Panc1 (cell line): ENCODE measurements around the gene ST8SIA1. TPM values are rescaled to one million over a fixed set of nuclear protein-coding genes. Genes with fewer than 3 reads are reported as not detected.

ENCODE experiments used
- ATAC-seq: fragments of 200-7000 bp; cut with Tn5 transposase; 2 replicates; pipeline ENCODE4 v1.9.1; 2020; ENCODE audit warnings: mild to moderate bottlenecking, moderate library complexity
- BruUV-seq: library from RNA; stranded (reverse); fragments of 400-500 nt; replicated peaks from 2 replicates; lab custom pipeline; 2021; lab: Mats Ljungman, UMichigan
- CTCF ChIA-PET: fragments of 300-600 bp; sonication (Branson Sonifier 250); formaldehyde crosslinking; loops from one replicate; lab custom pipeline; 2022; ENCODE audit warnings: antibody characterized with exemption; lab: Charles Lee
- POLR2A ChIA-PET: fragments of 300-600 bp; sonication (Branson Sonifier 250); formaldehyde crosslinking; loops from one replicate; lab custom pipeline; 2022; ENCODE audit warnings: antibody characterized with exemption; lab: Charles Lee
- DNase-seq: peaks from one replicate; pipeline ENCODE4 v3.0.0-alpha.2; 2010; ENCODE audit warnings: low read depth, low spot score
- H3K27ac ChIP-seq: 2 replicates; pipeline ENCODE4 v1.5.1; 2011; ENCODE audit warnings: mild to moderate bottlenecking, low read length, inconsistent platforms
- H3K27me3 ChIP-seq: fragments of 200-500 bp; sonication (Bioruptor generic); 2 replicates; pipeline ENCODE4 v1.6.0; 2014; ENCODE audit warnings: low read length, inconsistent platforms; ENCODE audit not compliant: control insufficient read depth, insufficient read depth
- H3K36me3 ChIP-seq: fragments of 200-500 bp; sonication (Bioruptor generic); 2 replicates; pipeline ENCODE4 v1.5.1; 2014; ENCODE audit warnings: inconsistent platforms, mild to moderate bottlenecking, low read length, moderate library complexity; ENCODE audit not compliant: control insufficient read depth, insufficient read depth
- H3K4me1 ChIP-seq: 2 replicates; pipeline ENCODE4 v1.5.1; 2011; ENCODE audit warnings: inconsistent platforms, mild to moderate bottlenecking, low read length, moderate library complexity; ENCODE audit not compliant: control insufficient read depth, insufficient read depth
- H3K4me3 ChIP-seq, 2 experiments: 2 replicates each; pipeline ENCODE4 v1.5.1; 2011 to 2012; ENCODE audit warnings: low read depth in 2 of 2, low read length in 2 of 2, mild to moderate bottlenecking in 2 of 2, inconsistent platforms in 1 of 2, moderate library complexity in 1 of 2
- H3K9me3 ChIP-seq: fragments of 200-500 bp; sonication (Bioruptor generic); 2 replicates; pipeline ENCODE4 v1.5.1; 2014; ENCODE audit warnings: low read depth, mild to moderate bottlenecking, inconsistent platforms, low read length, moderate library complexity; ENCODE audit not compliant: control insufficient read depth, insufficient read depth
- POLR2AphosphoS5 ChIP-seq: IDR thresholded peaks from 2 replicates; pipeline ENCODE4 v1.6.1; 2012; ENCODE audit warnings: mild to moderate bottlenecking, low read depth, low read length, moderate library complexity
- SIN3A ChIP-seq: IDR thresholded peaks from 2 replicates; pipeline ENCODE4 v1.6.1; 2012; ENCODE audit warnings: low read depth, mild to moderate bottlenecking, low read length, moderate library complexity, borderline replicate concordance; ENCODE audit not compliant: insufficient read depth
- TCF7L2 ChIP-seq: IDR thresholded peaks from 2 replicates; pipeline ENCODE4 v1.6.1; 2011; ENCODE audit warnings: mild to moderate bottlenecking, low read depth, low read length, inconsistent platforms
- in situ Hi-C: cut with HindIII; loops from 2 replicates; pipeline ENCODE4 v1.10.0; 2016; ENCODE audit warnings: low sequenced_read_pairs, low pct_unique_long_range_greater_than_20kb
- intact Hi-C: fragments of 100-400 bp; cut with micrococcal nuclease; formaldehyde crosslinking; loops from one replicate; pipeline ENCODE4 v1.10.0; 2022; ENCODE audit not compliant: unreplicated experiment
- total RNA-seq: library from RNA; stranded (reverse); gene quantifications from one replicate; pipeline ENCODE4 v1.2.1, GENCODE V29; 2021; ENCODE audit not compliant: unreplicated experiment
- TF ChIP-seq, protein P1 (sequence below), 2 experiments: IDR thresholded peaks; 2 replicates each; pipeline ENCODE4 v1.6.1; 2011 to 2012; ENCODE audit warnings: low read depth in 2 of 2, control low read depth in 1 of 2, low read length in 1 of 2, mild to moderate bottlenecking in 1 of 2, moderate library complexity in 1 of 2; ENCODE audit not compliant: insufficient read depth in 1 of 2
- TF ChIP-seq, protein P2 (sequence below): fragments of 450-650 bp; IDR thresholded peaks from 2 replicates; pipeline ENCODE4 v1.5.1; 2017; ENCODE audit warnings: mild to moderate bottlenecking

ST8SIA1 gene
- total RNA-seq, 1 experiment from 2014 or later = 0.13 TPM

DNA sequence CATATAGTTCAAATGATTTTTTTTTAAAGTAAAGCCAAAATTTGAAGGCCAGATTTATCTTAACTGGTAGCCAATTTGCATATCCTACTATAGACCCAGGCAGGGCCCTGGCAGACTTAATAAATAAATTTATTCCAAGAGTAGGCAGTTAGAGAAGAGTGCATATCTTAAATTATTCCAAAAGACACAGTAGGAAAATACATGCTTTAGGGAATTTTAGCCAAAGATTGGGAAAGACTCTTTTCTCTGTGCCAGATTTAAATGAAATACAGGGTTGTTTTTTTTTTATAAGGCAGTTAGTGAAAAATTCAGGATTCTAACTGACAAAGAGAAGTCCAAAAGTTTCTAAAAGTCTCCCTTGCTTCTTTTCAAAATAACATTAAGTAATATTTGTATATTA is 65.5 kb downstream of the ST8SIA1 start:
- CTCF ChIA-PET = no interaction called here
- POLR2A ChIA-PET = no interaction called here
- no peak for DNase-seq
- no peaks in the 10 kb centered on the region for H3K27me3 ChIP-seq
- BruUV-seq = no TSS peak
- in situ Hi-C loops = no loop called here
- TF ChIP-seq, protein P1, sequence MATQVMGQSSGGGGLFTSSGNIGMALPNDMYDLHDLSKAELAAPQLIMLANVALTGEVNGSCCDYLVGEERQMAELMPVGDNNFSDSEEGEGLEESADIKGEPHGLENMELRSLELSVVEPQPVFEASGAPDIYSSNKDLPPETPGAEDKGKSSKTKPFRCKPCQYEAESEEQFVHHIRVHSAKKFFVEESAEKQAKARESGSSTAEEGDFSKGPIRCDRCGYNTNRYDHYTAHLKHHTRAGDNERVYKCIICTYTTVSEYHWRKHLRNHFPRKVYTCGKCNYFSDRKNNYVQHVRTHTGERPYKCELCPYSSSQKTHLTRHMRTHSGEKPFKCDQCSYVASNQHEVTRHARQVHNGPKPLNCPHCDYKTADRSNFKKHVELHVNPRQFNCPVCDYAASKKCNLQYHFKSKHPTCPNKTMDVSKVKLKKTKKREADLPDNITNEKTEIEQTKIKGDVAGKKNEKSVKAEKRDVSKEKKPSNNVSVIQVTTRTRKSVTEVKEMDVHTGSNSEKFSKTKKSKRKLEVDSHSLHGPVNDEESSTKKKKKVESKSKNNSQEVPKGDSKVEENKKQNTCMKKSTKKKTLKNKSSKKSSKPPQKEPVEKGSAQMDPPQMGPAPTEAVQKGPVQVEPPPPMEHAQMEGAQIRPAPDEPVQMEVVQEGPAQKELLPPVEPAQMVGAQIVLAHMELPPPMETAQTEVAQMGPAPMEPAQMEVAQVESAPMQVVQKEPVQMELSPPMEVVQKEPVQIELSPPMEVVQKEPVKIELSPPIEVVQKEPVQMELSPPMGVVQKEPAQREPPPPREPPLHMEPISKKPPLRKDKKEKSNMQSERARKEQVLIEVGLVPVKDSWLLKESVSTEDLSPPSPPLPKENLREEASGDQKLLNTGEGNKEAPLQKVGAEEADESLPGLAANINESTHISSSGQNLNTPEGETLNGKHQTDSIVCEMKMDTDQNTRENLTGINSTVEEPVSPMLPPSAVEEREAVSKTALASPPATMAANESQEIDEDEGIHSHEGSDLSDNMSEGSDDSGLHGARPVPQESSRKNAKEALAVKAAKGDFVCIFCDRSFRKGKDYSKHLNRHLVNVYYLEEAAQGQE (IDR thresholded peaks at IDR 0.05; ENCODE audit: insufficient read depth in 1 of 2, low read depth in 2 of 2, low read length in 1 of 2) = no peak
- TF ChIP-seq POLR2AphosphoS5 (no peak), TCF7L2 (no peak), SIN3A (no peak)
- TF ChIP-seq, protein P2, sequence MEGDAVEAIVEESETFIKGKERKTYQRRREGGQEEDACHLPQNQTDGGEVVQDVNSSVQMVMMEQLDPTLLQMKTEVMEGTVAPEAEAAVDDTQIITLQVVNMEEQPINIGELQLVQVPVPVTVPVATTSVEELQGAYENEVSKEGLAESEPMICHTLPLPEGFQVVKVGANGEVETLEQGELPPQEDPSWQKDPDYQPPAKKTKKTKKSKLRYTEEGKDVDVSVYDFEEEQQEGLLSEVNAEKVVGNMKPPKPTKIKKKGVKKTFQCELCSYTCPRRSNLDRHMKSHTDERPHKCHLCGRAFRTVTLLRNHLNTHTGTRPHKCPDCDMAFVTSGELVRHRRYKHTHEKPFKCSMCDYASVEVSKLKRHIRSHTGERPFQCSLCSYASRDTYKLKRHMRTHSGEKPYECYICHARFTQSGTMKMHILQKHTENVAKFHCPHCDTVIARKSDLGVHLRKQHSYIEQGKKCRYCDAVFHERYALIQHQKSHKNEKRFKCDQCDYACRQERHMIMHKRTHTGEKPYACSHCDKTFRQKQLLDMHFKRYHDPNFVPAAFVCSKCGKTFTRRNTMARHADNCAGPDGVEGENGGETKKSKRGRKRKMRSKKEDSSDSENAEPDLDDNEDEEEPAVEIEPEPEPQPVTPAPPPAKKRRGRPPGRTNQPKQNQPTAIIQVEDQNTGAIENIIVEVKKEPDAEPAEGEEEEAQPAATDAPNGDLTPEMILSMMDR = no peak
- no peak for ATAC-seq
- H3K4me3 ChIP-seq = no peak overlapping the region
- no peak overlapping the region for H3K27ac ChIP-seq
- no peaks in the 10 kb centered on the region for H3K36me3 ChIP-seq
- H3K4me1 ChIP-seq = no peaks in the 10 kb centered on the region
- intact Hi-C loops = no loop called here
- H3K9me3 ChIP-seq = no peaks in the 10 kb centered on the region

DNA sequence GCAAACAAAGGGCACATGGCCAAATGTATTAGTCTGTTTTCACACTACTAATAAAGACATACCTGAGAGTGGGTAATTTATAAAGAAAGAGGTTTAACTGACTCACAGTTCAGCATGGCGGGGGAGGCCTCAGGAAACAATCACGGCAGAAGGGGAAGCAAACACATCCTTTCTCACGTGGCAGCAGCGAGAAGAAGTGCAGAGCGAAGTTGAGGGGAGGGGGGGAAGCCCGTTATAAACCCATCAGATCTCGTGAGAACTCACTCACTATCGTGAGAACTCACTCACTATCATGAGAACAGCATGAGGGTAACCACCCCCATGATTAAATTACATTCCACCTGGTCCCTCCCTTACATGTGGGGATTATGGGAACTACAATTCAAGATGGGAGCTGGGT is 66.1 kb downstream of the ST8SIA1 start:
- Histone ChIP-seq H3K36me3 (no peaks in the 10 kb centered on the region), H3K27me3 (no peaks in the 10 kb centered on the region), H3K4me3 (no peak overlapping the region), H3K27ac (no peak overlapping the region), H3K4me1 (no peaks in the 10 kb centered on the region), H3K9me3 (no peaks in the 10 kb centered on the region)
- ChIA-PET POLR2A (no interaction called here), CTCF (no interaction called here)
- no peak for TF ChIP-seq POLR2AphosphoS5
- no peak for TF ChIP-seq SIN3A
- no peak for TF ChIP-seq TCF7L2
- in situ Hi-C loops (no loop called here), intact Hi-C loops (no loop called here)
- DNase-seq (no peak), ATAC-seq (no peak)
- no TSS peak for BruUV-seq

DNA sequence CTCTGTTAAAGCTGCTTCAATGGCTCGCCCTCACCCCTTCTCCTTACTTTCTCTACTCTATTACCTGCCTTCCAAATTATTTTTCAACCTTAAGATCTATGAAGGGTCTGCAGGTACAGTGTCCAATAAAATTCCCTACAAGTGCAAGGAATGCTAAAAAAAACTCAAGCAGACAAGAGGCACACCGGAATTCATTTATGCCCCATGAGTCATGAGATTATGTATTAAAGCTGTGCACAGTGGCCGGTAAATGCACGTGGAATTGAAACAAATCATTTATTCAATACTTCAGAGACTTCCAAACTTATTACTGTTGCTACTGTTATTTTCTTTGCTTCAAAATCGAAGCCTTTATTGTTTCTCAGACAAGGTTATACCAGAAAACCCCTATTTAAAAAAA is 68.4 kb downstream of the ST8SIA1 start:
- Histone ChIP-seq H3K9me3 (no peaks in the 10 kb centered on the region), H3K27ac (no peak overlapping the region), H3K27me3 (no peaks in the 10 kb centered on the region), H3K36me3 (no peaks in the 10 kb centered on the region), H3K4me3 (no peak overlapping the region), H3K4me1 (no peaks in the 10 kb centered on the region)
- in situ Hi-C loops = no loop called here
- no peak for ATAC-seq
- POLR2A ChIA-PET = no interaction called here
- CTCF ChIA-PET = no interaction called here
- intact Hi-C loops = no loop called here
- no peak for DNase-seq
- no TSS peak for BruUV-seq
- no peak for TF ChIP-seq TCF7L2
- TF ChIP-seq, protein P1 (IDR thresholded peaks at IDR 0.05; ENCODE audit: insufficient read depth in 1 of 2, low read depth in 2 of 2, low read length in 1 of 2) = no peak
